ENCODE results near the gene APOH. TPM values are rescaled to one million over a fixed set of nuclear protein-coding genes. Genes with fewer than 3 reads are reported as not detected.
"Not testable (repeated sequence)": the region's sequence is repeated elsewhere in the genome, so short reads cannot be mapped to it uniquely, and the experiment has no call there.

Gene APOH
- total RNA-seq, result 15.4 TPM

GRCh38 chr17:66228887-66229782 lies at the start of gene APOH:
APOH (minus strand) TSS chr17:66229415; CDS start chr17:66229379, 36 bp downstream.
- DNase-seq (ENCODE audit: low spot score), result peak; percentile 48

DNA sequence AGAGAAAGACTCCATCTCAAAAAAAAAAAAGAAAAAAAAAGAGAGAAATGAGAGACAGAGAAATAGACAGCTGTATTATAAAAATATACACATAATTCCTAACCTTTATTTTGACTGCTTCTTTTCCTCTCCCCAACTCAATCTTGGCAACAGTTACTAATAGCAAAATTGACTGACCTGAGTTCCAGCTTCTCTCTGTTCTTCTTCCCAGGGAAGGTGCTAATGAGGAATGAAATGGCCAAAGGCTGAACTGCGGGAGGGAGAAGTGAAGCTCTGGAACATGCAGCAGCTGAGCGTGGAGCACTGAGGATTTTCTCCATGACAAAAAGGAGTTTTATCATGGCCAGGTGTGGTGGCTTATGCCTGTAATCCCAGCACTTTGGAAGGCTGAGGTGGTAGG lies 48.0 kb upstream of the APOH start:
- no peak for DNase-seq (ENCODE audit: low spot score)

DNA sequence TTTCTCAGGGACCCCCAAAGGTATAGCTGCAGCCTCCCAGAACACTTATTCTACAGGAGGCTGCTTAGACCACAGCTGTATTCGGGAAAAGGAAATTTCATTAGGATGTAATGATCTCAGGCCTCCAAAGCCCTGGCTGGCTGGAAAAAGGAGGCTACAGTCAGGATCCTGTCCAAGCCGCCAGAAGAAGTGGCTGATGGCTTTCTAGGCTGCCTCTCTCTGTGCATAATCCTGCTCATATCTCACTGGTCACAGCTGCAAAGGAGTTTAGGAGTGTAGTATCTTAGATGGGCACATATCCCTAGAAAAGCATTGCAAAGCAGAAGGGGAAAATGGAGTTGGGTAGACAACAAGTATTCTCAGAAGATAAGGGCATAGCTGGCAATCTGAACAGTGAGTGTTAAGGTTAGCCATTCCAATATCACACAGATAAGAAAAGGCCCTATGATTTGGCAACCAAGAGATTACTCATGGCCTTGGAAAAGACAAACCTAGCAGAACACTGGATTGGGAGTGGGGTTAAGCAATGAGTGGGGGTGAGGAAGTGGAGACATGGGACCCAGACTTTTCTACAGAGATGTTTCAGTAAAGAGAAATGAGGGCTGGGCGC lies 47.2 kb upstream of the APOH start:
- no peak for DNase-seq (ENCODE audit: low spot score)

GRCh38 chr17:66275651-66276050 lies 46.4 kb upstream of the APOH start:
- DNase-seq (ENCODE audit: low spot score), result peak; percentile 80

DNA sequence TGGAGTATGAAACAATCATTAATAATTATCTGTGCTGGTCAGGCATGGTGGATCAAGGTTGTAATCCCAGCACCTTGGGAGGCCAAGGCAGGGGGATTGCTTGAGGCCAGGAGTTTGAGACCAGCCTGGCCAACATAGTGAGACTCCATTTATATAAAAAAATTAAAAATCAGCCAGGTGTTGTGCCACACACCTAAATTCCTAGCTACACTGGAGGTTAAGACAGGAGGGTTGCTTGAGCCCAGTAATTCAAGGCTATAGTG lies 44.3 kb upstream of the APOH start:
- DNase-seq (ENCODE audit: low spot score), result no peak

DNA sequence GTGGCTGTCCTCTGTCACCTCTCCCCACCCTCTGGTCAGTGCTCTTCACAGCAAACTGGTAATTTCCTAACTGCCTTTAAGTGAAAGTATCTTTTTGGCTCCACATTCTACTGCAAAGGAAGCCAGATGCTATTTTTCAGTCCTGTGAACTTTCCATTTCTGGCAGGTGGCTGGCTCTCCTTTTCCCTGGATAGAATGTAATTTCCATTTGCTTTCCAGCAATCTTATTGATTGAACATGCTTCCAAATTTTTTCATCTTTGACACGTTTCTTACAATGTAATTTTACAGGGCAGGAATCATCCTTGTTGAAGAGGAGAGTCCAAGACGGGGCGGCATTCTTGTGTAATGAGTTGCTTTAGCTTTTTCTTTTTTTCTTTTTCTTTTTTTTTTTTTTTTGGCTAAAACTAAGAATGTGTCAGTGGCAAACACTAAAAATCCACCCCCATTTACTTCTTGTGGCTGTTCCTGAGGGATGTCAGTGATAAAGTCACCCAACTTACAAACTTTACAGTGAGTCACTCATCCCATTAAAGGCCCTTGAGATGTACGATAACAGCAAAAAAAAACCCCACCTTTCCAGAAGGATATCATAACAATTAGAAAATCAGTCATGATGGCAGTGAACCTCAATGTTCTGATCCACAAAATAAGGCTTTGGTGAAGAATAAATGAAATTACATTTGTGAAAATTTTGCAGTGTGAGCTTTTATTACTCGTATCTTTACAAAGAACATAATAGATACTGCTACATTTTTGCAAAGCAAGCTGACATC lies 43.8 kb upstream of the APOH start:
- no peak for DNase-seq (ENCODE audit: low spot score)

DNA sequence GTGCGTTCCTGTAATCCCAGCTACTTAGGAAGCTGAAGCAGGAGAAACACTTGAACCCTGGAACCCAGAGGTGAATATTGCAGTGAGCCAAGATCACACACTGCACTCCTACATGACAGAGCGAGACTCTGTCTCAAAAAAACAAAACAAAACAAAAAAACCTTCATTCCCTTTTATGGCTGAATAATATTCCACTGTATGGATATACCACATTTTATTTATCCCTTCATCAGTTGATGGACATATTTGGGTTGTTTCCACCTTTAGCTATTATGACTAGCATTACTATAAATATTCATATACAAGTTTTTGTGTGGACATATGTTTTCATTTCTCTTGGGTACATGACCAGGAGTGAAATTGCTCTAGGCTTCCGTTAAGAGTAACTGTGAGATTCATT lies 42.3 kb upstream of the APOH start:
- DNase-seq (ENCODE audit: low spot score), result no peak

DNA sequence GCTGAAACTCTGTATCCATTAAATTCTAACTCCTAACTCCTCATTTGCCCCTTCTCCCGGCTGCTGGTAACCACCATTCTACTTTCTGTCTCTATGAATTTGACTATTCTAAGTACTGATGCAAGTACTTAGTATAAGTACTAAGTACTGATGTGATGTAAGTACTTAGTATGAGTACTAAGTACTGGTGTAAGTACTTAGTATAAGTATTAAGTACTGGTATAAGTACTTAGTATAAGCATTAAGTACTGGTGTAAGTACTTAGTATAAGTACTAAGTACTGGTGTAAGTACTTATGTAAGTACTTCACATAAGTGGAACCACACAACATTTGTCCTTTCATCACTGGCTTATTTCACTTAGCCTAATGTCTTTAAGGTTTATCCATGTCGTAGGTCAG lies 40.9 kb upstream of the APOH start:
- DNase-seq (ENCODE audit: low spot score), result no peak

GRCh38 chr17:66268247-66268927 lies 39.2 kb upstream of the APOH start:
- no peak for DNase-seq (ENCODE audit: low spot score)

- DNase-seq (ENCODE audit: low spot score), result no peak
These were observed 35.5 kb upstream of the APOH start for GRCh38 chr17:66264696-66265095.

DNA sequence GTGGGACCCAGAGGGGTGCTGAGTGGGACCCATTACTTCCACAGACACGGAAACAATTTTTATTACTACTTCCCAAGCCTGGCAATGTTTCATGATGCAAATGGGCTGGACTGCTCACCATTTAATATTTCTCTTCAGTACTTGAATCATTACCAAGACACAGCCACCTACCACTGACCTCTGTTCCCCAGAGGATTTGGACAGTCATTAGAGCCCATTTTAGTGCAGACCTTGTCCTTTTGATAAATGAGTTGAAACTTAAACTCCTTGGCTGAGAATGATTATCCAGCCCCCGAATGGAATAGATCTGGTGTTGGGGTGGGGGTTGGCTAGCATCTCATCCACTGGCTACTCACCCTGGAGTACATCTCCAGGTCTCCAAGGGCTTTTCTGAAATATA lies 33.6 kb upstream of the APOH start:
- no peak for DNase-seq (ENCODE audit: low spot score)

GRCh38 chr17:66260688-66261087 lies 31.5 kb upstream of the APOH start:
- no peak for DNase-seq (ENCODE audit: low spot score)

- no peak for DNase-seq (ENCODE audit: low spot score)
These were observed 31.1 kb upstream of the APOH start for GRCh38 chr17:66260275-66260674.

DNA sequence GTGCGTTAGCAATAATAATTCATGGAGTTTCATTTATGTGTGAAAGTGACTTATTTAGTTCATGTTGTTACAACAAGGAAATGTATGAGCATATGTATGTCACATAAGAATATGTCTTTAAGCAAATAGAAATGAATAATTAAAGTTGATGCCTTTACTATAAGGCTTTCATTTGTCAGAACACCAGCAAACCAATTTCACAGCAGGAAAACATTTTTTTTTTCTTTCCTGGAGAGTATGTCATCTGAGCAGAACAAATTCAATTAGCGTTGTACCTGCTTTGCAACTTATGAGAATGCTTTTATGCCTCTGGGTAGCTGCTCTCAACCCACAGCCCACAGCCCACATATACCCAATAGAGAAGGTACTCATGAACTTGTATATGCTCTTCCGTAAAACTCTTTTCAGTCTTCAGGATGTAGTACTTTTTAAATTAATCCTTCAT lies 26.3 kb upstream of the APOH start:
- no peak for DNase-seq (ENCODE audit: low spot score)

GRCh38 chr17:66255112-66255511 lies 25.9 kb upstream of the APOH start:
- peak; percentile 39 for DNase-seq (ENCODE audit: low spot score)

DNA sequence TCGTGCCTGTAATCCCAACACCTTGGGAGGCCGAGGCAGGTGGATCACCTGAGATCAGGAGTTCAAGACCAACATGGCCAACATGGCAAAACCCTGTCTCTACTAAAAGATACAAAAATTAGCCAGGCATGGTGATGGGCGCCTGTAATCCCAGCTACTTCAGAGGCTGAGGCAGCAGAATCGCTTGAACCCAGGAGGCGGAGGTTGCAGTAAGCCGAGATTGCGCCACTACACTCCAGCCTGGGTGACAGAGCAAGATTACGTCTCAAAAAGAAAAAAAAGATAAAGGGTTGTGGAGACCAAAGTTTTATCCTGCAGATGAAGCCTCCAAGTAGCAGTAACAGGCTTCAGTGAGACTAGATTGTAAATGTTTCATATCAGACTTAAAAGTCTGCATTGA lies 24.2 kb upstream of the APOH start:
- DNase-seq (ENCODE audit: low spot score), result not testable (repeated sequence)

DNA sequence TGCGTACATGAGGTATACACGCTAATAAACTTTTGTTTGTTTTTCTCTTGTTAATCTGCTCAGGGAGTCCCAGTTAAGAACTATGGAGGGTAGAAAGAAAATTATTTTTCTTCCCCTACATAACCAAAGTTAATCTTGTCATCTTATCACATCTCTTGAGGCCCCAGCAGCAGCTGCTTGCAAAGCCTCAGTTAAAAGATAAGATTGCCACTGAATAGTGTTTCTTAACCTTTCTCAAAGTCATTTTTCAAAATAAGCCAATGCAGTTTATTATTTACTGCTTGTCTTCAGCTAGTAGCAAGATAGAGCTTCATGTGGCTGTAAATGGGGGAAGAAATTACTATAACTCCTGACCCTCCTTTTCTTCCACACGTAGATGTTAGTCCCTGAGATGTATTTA lies 21.5 kb upstream of the APOH start:
- no peak for DNase-seq (ENCODE audit: low spot score)

DNA sequence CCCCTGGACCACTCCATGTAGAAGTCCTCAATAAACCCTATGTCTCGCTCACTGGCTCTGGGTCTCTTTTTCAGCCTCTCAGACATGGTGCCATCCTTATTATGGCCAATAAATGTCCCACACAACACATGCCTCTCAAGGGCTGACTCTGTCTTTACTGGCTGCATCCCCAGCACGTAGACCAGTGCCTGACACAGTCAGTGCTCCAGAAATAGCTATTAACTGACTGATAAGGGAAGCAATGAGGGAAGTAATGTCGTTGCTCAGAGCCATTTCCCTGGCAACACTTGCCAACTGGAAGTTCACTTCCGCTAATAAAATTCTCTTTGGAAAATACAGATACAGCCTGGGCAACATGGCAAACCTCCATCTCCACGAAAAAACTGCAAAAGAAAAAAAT lies 19.1 kb upstream of the APOH start:
- DNase-seq (ENCODE audit: low spot score), result no peak

DNA sequence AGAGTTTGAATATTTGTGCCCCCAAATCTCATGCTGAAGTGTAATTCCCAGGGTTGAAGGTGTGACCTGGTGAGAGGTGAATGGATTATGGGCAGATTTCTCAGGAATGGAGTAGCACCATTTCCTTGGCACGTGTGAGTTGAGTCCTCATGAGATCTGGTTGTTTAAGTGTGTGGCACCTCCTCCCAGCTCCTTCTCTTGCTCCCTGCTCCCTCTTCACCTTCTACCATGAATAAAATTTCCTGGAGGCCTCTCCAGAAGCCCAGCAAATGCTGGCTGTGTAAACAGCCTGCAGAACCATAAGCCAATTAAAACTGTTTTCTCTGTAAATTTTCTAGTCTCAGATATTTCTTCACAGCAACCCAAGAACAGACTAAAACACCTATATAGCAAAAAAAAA lies 12.6 kb upstream of the APOH start:
- no peak for DNase-seq (ENCODE audit: low spot score)

DNA sequence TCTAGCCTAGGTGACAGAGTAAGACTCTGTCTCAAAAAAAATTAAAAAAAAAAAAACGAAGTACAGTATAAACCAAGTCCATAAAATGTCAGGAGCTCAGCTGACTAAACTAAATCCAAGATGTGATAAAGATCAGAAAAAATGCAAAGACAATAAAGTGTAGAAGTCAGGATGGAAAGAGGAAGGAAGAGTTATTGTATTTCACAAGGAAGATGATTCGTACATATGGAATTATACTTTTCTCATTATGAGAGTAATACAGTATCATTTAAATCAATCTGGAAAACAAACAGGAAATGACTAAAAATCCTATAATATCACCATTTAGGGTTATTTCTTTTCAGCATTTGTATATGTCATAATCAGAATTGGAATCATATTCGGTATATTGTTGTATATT lies 11.4 kb upstream of the APOH start:
- no peak for DNase-seq (ENCODE audit: low spot score)

GRCh38 chr17:66240013-66240412 lies 10.8 kb upstream of the APOH start:
- no peak for DNase-seq (ENCODE audit: low spot score)

GRCh38 chr17:66235377-66235994 lies 6.3 kb upstream of the APOH start:
- DNase-seq (ENCODE audit: low spot score), result no peak

Data from mucosa of gallbladder (tissue), 1 donor.